ENCODE measurements around the gene STAC2.

The STAC2 gene

DNA sequence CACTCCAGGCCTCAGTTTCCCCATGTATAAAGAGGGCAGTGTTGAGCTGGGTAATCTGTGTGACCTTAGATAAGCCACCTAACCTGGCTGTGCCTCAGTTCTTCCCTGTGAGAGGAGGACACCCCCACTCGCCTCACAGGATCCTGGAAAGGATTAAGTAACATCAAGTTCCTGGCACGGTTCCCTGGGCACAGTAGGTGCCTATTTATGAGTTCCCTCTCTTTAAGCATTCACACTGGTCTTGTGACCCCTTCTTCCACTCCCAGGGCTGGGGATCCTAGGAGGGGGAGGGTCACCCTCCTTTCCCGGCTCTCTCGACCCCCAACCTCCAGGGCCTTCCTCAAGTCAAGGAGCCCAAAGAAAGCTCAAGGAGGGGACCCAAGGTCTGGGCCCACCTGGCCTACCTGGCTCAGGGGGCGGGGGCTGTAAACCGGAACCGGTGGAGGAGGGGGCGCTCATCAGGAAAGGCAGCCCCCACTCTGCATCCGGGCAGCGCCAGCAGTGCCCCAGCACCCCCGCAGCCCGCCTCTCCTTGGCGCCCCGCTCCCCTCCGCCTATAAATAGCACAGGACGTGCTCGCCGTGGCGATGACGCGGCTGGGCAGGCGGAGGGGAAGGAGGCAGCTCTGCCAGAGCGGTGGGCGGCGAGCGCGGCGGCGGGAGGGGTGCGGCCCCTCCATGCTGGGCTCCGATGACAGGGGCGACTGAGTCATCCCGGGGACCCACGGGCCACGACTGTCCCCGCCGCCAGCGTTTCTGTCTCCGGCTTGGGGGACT, 16.2 kb downstream of the STAC2 start:
- DNase-seq (ENCODE audit: low spot score): peak; percentile 82

- DNase-seq (ENCODE audit: low spot score): no peak
Measured at GRCh38 chr17:39208893-39209292, 16.9 kb downstream of the STAC2 start.

DNA sequence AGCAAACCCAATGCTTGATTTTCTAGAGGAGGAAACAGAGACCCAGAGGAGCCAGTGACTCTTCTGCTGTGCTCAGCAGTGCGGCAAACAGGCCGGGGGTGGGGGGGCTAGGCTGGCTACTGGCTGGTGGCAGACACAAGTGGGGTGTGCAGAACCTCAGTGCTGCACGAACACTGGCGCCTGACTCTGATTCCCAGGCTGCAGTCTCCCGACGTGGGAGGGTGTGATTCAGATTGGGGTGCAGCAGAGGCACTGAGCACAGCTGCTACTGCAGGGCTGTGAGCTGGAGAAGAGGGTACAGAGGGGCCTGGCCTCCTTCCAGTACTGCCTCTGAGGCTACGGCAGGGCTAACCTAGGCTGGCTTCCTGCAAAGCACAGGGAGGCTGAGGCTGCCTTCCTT, 17.6 kb downstream of the STAC2 start:
- DNase-seq (ENCODE audit: low spot score): no peak

DNA sequence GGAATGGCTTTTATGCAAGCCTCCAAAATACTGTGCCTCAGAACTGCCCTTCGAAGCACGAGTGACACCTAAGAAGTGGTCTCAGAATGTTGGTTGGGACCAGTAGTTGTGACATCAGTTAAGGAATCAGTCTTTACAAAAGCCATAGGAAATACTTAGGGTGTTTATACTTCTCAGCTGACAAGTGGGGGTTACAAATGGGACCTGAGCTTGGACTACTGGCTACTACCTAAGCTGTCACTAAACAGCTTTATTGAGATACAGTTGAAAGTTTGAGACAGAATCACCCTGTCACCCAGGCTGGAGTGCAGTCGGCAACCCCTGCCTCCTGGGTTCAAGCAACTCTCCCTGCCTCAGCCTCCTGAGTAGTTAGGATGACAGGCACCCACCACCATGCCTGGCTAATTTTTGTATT, 20.6 kb downstream of the STAC2 start:
- DNase-seq (ENCODE audit: low spot score): no peak

GRCh38 chr17:39204245-39204644, 21.5 kb downstream of the STAC2 start:
- DNase-seq (ENCODE audit: low spot score): no peak

- no peak for DNase-seq (ENCODE audit: low spot score)
Measured at GRCh38 chr17:39200957-39201510, 24.7 kb downstream of the STAC2 start.

DNA sequence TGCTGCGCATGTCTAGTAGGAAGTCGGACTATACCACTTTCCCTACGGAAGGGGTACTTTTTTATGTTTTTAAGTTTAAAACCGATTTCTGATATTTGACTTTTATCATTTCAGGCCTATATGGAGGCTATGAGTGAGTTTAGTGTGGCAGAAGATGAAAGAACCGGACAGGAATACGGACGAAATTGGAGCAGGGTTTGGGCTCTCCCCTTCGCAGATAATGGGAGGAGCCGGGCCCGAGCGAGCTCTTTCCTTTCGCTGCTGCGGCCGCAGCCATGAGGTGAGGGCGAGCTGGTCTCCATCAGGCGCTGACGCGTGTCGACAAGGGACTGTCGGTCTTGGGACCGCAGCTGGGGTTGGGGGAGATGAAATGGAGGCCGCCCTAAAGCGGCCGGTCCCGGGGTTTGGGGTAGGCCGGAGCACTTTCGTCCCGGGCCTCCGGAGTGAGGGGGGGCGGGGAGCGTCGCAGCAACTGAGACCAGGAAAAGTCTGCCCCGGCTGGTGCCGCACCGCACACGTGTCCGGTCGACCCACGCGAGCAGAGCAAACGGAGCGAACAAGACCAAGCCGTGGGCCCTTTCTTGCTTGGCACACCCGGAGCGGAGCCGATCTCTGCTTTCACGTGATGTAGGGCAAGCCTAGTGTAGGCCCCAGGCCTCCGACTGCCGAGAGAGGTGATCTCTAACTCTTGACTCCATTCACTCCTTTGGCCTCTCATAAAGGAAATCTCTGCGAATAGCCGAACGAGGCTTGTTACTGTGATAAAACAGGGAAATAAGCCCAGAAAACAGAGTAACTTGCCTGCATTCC, 25.5 kb downstream of the STAC2 start, which contains the start of gene RPL19:
RPL19 (plus strand) TSS at position 214 of the 810 bp plus-strand sequence; CDS start at position 276, 62 bp downstream.
- DNase-seq (ENCODE audit: low spot score): peak; percentile 92

DNA sequence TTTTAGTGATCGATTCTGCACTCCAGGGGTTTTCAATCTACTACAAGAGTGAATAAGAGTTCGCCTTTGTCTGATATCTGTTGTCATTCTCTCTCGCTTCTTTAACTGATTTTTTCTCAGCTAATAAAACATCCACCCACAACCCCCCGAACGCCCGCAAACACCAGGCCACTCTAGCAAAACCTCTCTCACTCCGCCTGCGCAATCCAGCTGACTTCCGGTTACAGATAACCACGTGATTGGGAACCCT, 26.0 kb downstream of the STAC2 start:
- DNase-seq (ENCODE audit: low spot score): peak; percentile 96

DNA sequence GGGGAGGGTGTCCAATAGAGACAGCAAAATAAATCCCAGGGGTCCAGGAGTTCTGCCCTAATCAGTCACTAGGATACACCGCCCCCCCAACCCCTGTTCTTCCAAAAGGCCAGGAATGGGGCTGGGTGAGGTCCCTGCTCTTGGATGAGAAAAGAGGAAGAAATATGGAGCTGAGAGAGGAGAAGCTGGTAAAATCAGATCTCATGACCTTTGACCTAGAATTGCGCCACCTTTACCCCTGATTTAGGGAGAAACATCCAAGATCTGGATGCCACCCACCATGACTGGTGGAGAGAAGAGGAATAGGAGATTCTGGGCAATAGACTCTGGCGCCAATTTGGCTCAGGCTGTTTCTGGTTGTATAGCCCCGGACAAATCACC, 27.6 kb downstream of the STAC2 start:
- no peak for DNase-seq (ENCODE audit: low spot score)

DNA sequence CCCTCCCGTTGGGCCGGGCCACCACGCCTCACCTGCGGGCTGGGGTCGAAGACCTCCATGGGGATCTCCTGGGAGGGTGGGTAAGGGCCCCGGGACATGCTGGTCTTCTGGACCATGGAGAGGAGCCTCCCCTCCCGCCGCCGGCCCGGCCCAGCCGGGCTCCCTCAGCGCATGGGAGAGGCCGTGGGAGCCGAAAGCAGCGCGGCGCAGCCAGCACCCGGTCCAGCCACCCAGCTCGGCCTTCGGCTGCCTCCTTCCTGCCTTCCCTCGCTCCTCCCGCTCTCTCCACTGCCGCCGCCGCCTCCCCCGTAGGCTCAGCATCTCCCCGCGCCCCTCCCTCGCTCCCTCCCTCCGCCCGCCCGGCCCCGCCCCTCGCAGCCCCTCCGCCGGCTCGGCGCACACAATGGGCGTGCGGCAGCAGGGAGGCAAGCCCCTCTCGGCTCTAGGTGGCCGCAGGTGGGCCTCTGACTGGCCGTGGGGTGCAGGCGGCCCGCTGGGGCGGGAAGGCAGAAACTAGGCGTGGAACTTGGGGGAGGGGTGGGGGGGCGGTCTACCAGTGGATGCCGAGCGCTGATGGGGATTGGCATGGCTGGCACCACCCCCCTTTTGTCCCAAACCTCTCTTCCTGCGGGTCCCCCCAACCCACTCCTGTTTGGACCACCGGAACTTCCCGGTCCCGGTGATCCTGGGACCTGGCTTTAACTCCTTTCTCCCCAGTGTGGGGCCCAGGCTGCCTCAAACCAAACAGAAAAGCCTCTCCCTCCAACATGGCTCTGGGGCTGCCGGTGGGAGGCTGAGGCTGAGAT, 28.2 kb downstream of the STAC2 start, which contains the start of gene CACNB1:
CACNB1 (minus strand) TSS at position 290 of the 806 bp plus-strand sequence; CDS start at position 116, 174 bp downstream.
- peak; percentile 89 for DNase-seq (ENCODE audit: low spot score)

DNA sequence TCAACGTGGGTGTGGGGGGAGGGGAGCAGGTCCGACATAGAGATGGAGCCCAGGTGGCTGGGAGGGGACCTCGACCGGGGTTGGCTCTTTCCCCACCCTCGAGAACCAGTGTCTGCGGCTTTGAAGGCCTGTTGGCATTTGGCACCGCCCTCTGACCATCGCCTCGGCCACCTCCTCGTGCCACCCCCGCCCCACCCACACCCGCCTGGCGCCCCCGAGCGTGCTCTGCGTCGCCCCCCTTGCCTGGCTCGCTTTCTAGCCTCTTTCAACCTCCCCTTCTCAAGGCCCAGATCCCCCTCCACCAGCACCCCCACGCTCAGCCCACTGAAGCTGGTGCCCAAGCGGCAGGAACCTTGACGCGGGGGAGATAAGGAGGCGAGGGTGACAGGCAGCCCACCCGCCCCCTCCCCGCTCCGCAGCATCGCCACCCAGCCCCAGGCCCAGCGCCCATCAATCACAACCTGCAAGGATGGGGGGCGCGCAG, 28.9 kb downstream of the STAC2 start:
- peak; percentile 58 for DNase-seq (ENCODE audit: low spot score)

GRCh38 chr17:39196241-39196807, 29.4 kb downstream of the STAC2 start:
- DNase-seq (ENCODE audit: low spot score): no peak

- no peak for DNase-seq (ENCODE audit: low spot score)
Measured at GRCh38 chr17:39195568-39196160, 30.1 kb downstream of the STAC2 start.

- no peak for DNase-seq (ENCODE audit: low spot score)
Measured at GRCh38 chr17:39194985-39195524, 30.7 kb downstream of the STAC2 start.

GRCh38 chr17:39194089-39194984, 31.4 kb downstream of the STAC2 start:
- peak; percentile 85 for DNase-seq (ENCODE audit: low spot score)

DNA sequence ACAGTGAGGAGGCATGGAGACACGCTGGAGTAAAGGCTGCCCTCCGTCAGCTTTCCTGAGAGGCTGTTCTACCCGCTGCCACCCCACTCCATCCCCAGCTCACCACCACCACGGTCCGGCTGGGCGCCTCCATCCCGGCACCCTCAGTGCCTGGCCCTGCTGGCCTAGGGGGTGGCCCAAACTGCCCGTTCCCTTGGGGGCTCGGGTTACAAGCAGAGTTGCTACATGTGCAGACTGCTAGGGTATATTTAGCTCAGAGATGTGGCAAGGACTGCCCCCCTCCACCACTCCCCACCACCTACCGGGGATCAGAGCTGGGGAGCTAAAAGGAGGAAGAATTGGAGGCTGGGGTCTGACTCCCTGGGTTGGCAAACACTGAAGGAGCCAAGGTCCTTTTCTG, 32.4 kb downstream of the STAC2 start:
- DNase-seq (ENCODE audit: low spot score): no peak

DNA sequence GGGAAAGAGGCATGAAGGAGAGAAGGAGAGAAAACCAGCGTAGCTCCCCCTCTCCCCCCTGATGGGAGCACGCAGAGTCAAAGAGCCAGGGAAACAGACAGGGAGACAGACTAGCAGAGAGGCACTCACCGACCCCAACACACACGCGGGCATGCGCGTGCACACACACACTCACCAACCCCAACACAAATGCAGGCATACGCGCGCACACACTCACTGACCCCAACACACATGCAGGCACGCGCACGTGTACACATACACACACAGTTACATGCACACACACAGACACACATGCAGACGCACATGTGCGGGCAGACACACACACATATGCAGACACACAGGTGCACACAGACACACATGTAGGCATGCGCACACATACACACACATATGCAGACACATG, 32.8 kb downstream of the STAC2 start:
- no peak for DNase-seq (ENCODE audit: low spot score)

GRCh38 chr17:39191750-39192510, 33.8 kb downstream of the STAC2 start:
- no peak for DNase-seq (ENCODE audit: low spot score)

- DNase-seq (ENCODE audit: low spot score): no peak
Measured at GRCh38 chr17:39187152-39187830, 38.5 kb downstream of the STAC2 start.
